HG02840 (cell line): Measurements from ENCODE around the gene LAMA5.
A peak's percentile ranks its signal among the peaks of the same experiment; 100 is the strongest.

Experiments used
- ATAC-seq: cut with Tn5 transposase; IDR thresholded peaks from one replicate; pipeline ENCODE4 v1.9.1; 2021; ENCODE audit warnings: mild to moderate bottlenecking, moderate library complexity, moderate number of reproducible peaks; ENCODE audit not compliant: unreplicated experiment, low FRiP score

LAMA5 gene

DNA sequence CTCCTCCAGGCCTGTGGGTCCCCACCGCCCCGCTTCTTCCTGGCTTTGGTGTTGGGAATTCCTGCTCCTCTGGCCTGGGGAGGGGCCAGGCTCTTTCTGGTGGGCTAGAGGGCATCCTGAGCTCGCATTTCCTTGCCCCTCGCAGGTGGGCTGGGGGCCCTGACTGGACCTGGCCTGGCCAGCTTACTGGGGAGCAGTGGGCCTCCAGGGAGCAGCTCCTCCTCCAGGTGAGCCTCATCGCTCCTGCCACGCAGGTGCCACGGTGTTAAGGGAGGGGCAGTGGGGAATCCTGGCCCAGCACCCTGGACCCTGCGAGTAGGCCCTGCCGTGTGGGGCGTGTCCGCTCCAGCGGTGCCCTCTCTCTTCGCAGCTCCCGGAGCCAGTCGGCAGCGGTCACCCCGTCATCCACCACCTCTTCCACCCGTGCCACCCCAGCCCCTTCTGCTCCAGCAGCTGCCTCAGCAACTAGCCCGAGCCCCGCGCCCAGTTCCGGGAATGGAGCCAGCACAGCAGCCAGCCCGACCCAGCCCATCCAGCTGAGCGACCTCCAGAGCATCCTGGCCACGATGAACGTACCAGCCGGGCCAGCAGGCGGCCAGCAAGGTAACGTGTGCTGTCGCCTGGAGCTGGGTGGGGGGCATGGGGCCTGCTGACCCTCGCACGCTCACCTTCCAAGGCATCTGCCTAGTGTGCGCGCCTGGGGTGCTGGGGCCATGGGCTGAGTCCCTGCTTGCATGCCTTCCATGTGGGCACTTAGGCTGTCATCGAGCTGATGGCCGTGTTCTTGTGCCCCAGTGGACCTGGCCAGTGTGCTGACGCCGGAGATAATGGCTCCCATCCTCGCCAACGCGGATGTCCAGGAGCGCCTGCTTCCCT, 59.6 kb downstream of the LAMA5 start:
- ATAC-seq: no peak

GRCh38 chr20:62306414-62307187, 60.5 kb downstream of the LAMA5 start:
- ATAC-seq: no peak

DNA sequence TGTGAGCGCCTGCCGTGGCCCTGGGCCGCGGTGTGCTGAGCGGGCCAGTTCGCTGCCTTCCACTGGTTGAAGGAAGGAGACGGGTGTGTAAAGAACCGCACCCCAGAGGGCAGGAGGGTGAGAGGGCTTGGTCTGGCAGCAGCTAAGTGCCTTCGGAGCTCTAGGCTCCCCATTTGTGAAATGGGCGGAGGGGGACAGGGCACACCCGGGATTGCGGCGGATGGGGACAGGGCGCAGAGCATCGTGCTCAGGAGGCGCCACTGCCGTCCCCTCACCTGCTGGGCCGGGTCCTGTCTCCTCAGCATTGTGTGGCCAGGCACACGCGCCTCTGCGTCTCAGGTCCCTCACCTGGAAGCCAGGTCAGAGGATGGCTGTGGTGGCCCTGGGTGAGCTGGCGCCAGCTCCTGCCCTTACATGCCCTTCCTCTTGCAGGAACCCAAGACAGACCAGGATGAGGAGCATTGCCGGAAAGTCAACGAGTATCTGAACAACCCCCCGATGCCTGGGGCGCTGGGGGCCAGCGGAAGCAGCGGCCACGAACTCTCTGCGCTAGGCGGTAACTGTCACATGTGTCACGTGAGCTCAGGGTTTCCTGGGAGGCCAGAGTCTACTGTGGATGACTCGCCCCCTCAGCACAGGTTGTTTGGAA, 61.2 kb downstream of the LAMA5 start:
- ATAC-seq: no peak

GRCh38 chr20:62305149-62305764, 61.9 kb downstream of the LAMA5 start:
- no peak for ATAC-seq

GRCh38 chr20:62304331-62305148, 62.6 kb downstream of the LAMA5 start:
- no peak for ATAC-seq

DNA sequence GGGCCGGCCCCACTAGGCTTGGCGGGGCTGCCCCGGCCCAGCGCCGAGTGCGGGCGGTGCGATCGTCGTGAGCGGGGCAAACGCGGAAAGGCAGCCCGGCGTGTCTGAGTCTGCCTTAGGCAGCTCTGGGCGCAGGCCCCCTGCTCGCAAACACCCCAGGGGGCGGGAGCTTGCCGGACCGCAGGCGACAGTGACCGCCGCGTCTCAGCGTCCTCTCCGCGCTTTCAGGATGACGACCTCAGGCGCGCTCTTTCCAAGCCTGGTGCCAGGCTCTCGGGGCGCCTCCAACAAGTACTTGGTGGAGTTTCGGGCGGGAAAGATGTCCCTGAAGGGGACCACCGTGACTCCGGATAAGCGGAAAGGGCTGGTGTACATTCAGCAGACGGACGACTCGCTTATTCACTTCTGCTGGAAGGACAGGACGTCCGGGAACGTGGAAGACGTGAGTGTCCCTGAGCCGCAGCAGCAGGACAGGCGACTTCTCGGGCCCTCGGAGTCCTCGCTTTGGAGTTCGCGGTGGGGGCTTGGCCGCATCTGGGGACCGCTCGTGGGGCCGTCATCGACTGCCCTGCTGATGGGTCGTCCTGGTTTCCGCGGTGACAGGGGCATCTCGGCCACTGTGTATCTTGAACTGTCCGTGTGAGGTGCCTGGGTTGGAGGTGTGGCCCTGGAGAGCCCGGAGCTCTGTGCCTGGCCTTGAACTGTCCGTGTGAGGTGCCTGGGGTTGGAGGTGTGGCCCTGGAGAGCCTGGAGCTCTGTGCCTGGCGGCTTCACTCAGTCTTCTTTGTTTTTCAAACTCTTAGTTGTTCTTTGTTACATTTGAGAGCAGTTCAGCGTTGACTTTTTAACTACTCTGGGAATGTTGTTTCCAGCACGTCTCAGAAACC, 63.5 kb downstream of the LAMA5 start:
- no peak for ATAC-seq

DNA sequence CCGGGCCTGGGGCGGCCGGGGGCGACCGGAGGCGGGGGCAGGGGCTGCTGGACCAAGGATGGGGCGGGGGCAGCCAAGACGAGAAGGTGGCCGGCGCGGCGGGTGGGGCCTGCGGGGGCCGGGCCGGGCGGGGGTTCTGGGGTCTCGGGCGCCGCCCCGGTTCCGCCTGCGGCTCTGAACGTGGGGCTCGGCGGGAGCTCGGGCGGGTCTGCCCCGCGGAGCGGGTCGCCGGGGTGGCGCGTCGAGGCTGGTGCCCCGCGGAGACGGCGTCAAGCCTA, 64.1 kb downstream of the LAMA5 start:
- no peak for ATAC-seq

- peak; percentile 80 for ATAC-seq
These were observed 64.6 kb downstream of the LAMA5 start, which contains the start of gene ADRM1 for GRCh38 chr20:62302341-62303061. ADRM1 (plus strand) TSS chr20:62302997; CDS start chr20:62303569, 572 bp downstream.

DNA sequence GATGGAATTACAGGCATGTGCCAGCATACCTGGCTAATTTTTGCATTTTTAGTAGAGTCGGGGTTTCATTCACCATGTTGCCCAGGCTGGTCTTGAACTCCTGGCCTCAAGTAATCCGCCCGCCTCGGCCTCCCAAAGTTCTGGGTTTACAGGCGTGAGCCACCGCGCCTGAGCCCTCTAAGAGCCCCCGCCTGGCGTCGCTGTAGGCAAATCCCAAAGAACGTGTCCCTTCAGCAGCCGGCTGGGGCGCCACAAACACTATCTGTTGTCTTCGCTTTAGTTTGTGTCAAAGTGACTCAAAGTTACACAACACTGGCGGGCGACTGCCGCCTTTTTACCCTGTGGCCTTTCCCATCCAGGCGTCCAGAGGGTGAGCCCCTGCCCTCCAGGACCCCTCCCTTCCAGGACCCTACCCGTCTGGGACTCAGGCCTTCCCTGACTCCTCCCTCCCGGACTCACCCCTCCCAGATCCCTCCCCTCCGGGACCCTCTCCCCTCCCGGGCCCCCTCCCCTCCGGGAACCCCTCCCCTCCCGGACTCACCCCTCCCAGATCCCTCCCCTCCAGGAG, 65.3 kb downstream of the LAMA5 start:
- ATAC-seq: peak; percentile 32

- ATAC-seq: no peak
These were observed 65.9 kb downstream of the LAMA5 start for GRCh38 chr20:62301111-62301668.

GRCh38 chr20:62300319-62300718, 66.8 kb downstream of the LAMA5 start:
- ATAC-seq: no peak

DNA sequence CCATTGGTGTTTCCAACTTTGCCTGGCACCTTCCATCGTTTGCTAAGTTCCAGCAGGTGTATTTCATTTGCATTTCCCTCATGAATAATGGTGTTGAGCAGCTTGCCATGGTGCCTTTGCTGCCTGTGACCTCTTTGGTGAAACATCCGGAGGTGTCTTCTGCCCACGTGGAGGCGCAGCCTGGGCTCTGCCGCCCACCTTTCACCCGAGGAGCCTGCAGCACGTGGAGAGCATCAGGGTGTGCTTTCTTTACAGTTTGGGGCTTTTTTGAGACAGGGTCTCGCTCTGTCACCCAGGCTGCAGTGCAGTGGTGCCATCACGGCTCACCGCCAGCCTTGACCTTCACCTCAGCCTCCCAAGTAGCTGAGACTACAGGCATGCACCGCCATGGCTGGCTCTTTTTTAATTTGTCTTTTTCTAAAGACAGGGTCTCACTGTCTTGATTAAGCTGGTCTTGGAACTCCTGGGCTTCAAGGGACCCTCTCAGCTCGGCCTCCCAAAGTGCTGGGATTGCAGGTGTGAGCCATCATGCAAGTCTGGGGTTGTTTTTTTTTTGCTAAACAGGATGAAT, 67.4 kb downstream of the LAMA5 start:
- ATAC-seq: no peak

DNA sequence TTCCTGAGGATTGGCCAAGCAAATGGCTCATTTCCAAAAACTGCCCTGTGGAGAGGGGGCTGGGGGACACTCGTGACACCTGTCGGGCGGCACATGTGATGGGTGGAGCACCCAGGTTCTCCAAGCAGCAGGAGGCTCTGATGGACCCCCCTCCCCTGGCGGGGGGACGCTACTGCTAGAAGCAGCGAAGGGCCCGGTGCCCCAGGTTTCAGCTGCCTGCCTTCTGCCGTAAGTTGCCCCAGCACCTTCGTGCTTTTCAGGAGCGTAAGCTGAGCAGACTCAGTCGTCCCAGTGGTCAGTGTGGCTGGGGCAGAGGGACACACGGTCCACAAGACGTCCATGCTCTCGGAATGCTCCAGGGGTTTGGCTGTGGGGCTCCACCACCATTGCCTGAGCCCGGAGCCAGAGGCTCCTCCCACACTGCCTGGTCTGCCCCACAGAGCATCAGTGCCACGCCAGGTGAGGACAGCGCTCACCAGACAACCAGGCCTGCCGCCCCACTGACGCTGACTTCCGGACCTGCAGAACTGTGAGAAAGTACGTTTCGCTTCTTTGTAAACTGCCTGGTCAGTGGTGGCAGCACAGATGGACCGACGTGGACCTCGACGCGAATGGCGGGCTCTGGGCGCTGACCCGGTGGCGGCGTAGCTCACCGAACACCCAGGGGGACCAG, 68.4 kb downstream of the LAMA5 start:
- ATAC-seq: no peak

- no peak for ATAC-seq
These were observed 69.5 kb downstream of the LAMA5 start for GRCh38 chr20:62297449-62298227.

GRCh38 chr20:62296724-62297448, 70.2 kb downstream of the LAMA5 start:
- no peak for ATAC-seq
